H1 (cell line): Measurements from ENCODE around the gene GALT. TPM values are rescaled to one million over a fixed set of nuclear protein-coding genes. Genes with fewer than 3 reads are reported as not detected.
A peak's percentile ranks its signal among the peaks of the same experiment; 100 is the strongest.

Experiments
- CTCF ChIA-PET: fragments of 300-600 bp; sonication (Branson Sonifier 250); formaldehyde crosslinking; loops from one replicate; lab custom pipeline; 2021; ENCODE audit not compliant: partially characterized antibody; lab: Charles Lee
- POLR2A ChIA-PET: fragments of 300-600 bp; sonication (Branson Sonifier 250); formaldehyde crosslinking; loops from one replicate; lab custom pipeline; 2021; ENCODE audit warnings: inconsistent platforms; ENCODE audit not compliant: partially characterized antibody; lab: Charles Lee
- DNase-seq, 2 experiments: peaks; one replicate each; pipeline versions ENCODE4 v3.0.0 to v3.0.0-alpha.2; 2010 to 2022; ENCODE audit warnings: low spot score in 2 of 2, low read depth in 1 of 2, mixed read lengths in 1 of 2
- FAIRE-seq: peaks from 2 replicates; lab custom pipeline; 2011; peaks lifted over from hg19 to GRCh38; lab: Jason Lieb, UNC
- H2AFZ ChIP-seq: 2 replicates; pipeline ENCODE4 v1.8.1; 2012; ENCODE audit warnings: low read length, inconsistent platforms
- H2AK5ac ChIP-seq: 2 replicates; pipeline ENCODE4 v1.6.1; 2013; ENCODE audit warnings: low read depth, low read length
- H2BK120ac ChIP-seq: replicated peaks from 2 replicates; pipeline ENCODE3; 2013; ENCODE audit warnings: low read depth, low read length, inconsistent platforms
- H2BK12ac ChIP-seq: 2 replicates; pipeline ENCODE4 v1.6.1; 2013; ENCODE audit warnings: low read depth, low read length
- H2BK15ac ChIP-seq: 2 replicates; pipeline ENCODE4 v1.6.1; 2013; ENCODE audit warnings: low read length
- H2BK20ac ChIP-seq: 2 replicates; pipeline ENCODE4 v1.6.1; 2013; ENCODE audit warnings: low read length
- H2BK5ac ChIP-seq: 2 replicates; pipeline ENCODE4 v1.6.1; 2013; ENCODE audit warnings: low read depth, low read length
- H3K14ac ChIP-seq: 2 replicates; pipeline ENCODE4 v1.6.1; 2013; ENCODE audit warnings: inconsistent platforms; ENCODE audit not compliant: insufficient read length
- H3K18ac ChIP-seq: 2 replicates; pipeline ENCODE4 v1.6.1; 2013; ENCODE audit warnings: low read length; ENCODE audit errors: extremely low read depth
- H3K23ac ChIP-seq: 2 replicates; pipeline ENCODE4 v1.6.1; 2013; ENCODE audit warnings: inconsistent platforms; ENCODE audit not compliant: insufficient read length
- H3K23me2 ChIP-seq: 2 replicates; pipeline ENCODE4 v1.6.1; 2013; ENCODE audit warnings: low read depth, low read length
- H3K27ac ChIP-seq: 2 replicates; pipeline ENCODE4 v1.6.1; 2011; ENCODE audit warnings: low read depth, low read length, inconsistent platforms
- H3K27me3 ChIP-seq, 4 experiments: replicated peaks in 1 of 4; 1 replicate in 1 of 4; 2 replicates in 3 of 4; pipeline versions ENCODE4 v1.6.1 to v1.8.1; 2011 to 2013; ENCODE audit warnings: low read length in 3 of 4, mild to moderate bottlenecking in 3 of 4, inconsistent platforms in 2 of 4, mixed read lengths in 2 of 4, moderate library complexity in 1 of 4; ENCODE audit not compliant: control insufficient read depth in 3 of 4, insufficient read depth in 3 of 4; ENCODE audit errors: extremely low read depth in 1 of 4
- H3K36me3 ChIP-seq, 4 experiments: 2 replicates each; pipeline versions ENCODE4 v1.6.1 to v1.8.1; 2011 to 2013; ENCODE audit warnings: mild to moderate bottlenecking in 4 of 4, low read length in 3 of 4, moderate library complexity in 2 of 4, control low read depth in 1 of 4, inconsistent platforms in 1 of 4; ENCODE audit not compliant: insufficient read depth in 4 of 4, control insufficient read depth in 2 of 4
- H3K4ac ChIP-seq: replicated peaks from 2 replicates; pipeline ENCODE3; 2013; ENCODE audit warnings: low read length, low read depth, mixed read lengths, inconsistent platforms; ENCODE audit not compliant: insufficient read length
- H3K4me1 ChIP-seq, 4 experiments: replicated peaks in 1 of 4; 1 replicate in 1 of 4; 2 replicates in 3 of 4; pipeline versions ENCODE4 v1.6.1 to v1.8.1; 2011 to 2013; ENCODE audit warnings: low read length in 3 of 4, inconsistent platforms in 2 of 4, mixed read lengths in 1 of 4; ENCODE audit not compliant: insufficient read depth in 4 of 4, control insufficient read depth in 3 of 4
- H3K4me2 ChIP-seq, 2 experiments: 2 replicates each; pipeline versions ENCODE4 v1.6.1 to v1.8.1; 2011 to 2013; ENCODE audit warnings: low read depth in 2 of 2, low read length in 2 of 2, control low read depth in 1 of 2, inconsistent platforms in 1 of 2, mild to moderate bottlenecking in 1 of 2; ENCODE audit not compliant: insufficient read depth in 1 of 2
- H3K4me3 ChIP-seq, 4 experiments: fragments of 200-600, 300-600 bp in 1 of 4; sonication (generic), shearing (Covaris generic), sonication (Bioruptor Twin) in 1 of 4; 2 replicates each; pipeline versions ENCODE4 v1.5.1 to v1.8.1; 2011 to 2016; ENCODE audit warnings: low read length in 4 of 4, low read depth in 3 of 4, control low read depth in 2 of 4, inconsistent platforms in 2 of 4, mild to moderate bottlenecking in 2 of 4, mixed read lengths in 1 of 4, moderate library complexity in 1 of 4; ENCODE audit not compliant: insufficient read depth in 2 of 4; ENCODE audit errors: extremely low read depth in 1 of 4
- H3K56ac ChIP-seq: replicated peaks from 2 replicates; pipeline ENCODE3; 2013; ENCODE audit warnings: low read depth, mild to moderate bottlenecking, mixed read lengths, low read length, inconsistent platforms; ENCODE audit not compliant: insufficient read length
- H3K79me1 ChIP-seq: 2 replicates; pipeline ENCODE4 v1.6.1; 2013; ENCODE audit warnings: low read depth, low read length, control low read depth
- H3K79me2 ChIP-seq, 2 experiments: 2 replicates each; pipeline versions ENCODE4 v1.6.1 to v1.8.1; 2012 to 2013; ENCODE audit warnings: low read length in 2 of 2, mild to moderate bottlenecking in 2 of 2, inconsistent platforms in 1 of 2; ENCODE audit not compliant: insufficient read depth in 2 of 2, control insufficient read depth in 1 of 2
- H3K9ac ChIP-seq, 4 experiments: replicated peaks in 1 of 4; 1 replicate in 1 of 4; 2 replicates in 3 of 4; pipeline versions ENCODE4 v1.6.1 to v1.8.1; 2011 to 2013; ENCODE audit warnings: low read depth in 3 of 4, low read length in 3 of 4, control low read depth in 2 of 4, mild to moderate bottlenecking in 2 of 4, moderate library complexity in 2 of 4, inconsistent platforms in 1 of 4; ENCODE audit errors: extremely low read depth in 1 of 4
- H3K9me3 ChIP-seq, 2 experiments: 2 replicates each; pipeline versions ENCODE4 v1.6.1 to v1.8.1; 2012 to 2013; ENCODE audit warnings: mild to moderate bottlenecking in 2 of 2, moderate library complexity in 2 of 2, control low read depth in 1 of 2, inconsistent platforms in 1 of 2, low read depth in 1 of 2, low read length in 1 of 2, mixed read lengths in 1 of 2; ENCODE audit not compliant: insufficient read depth in 2 of 2
- H4K20me1 ChIP-seq, 2 experiments: replicated peaks in 1 of 2; 2 replicates each; pipeline versions ENCODE3 to v1.8.1; 2011 to 2013; ENCODE audit warnings: inconsistent platforms in 2 of 2, low read length in 2 of 2, mild to moderate bottlenecking in 1 of 2; ENCODE audit not compliant: insufficient read depth in 2 of 2, control insufficient read depth in 1 of 2
- H4K5ac ChIP-seq: 2 replicates; pipeline ENCODE4 v1.6.1; 2013; ENCODE audit warnings: low read length, low read depth, mixed read lengths, inconsistent platforms; ENCODE audit not compliant: insufficient read length
- H4K8ac ChIP-seq: 2 replicates; pipeline ENCODE4 v1.8.0; 2013; ENCODE audit warnings: mild to moderate bottlenecking, moderate library complexity, low read length, inconsistent platforms; ENCODE audit not compliant: insufficient read depth; ENCODE audit errors: extremely low read depth
- H4K91ac ChIP-seq: replicated peaks from 2 replicates; pipeline ENCODE3; 2013; ENCODE audit warnings: low read length, mixed read lengths, inconsistent platforms; ENCODE audit not compliant: insufficient read length
- CEBPB ChIP-seq: IDR thresholded peaks from 2 replicates; pipeline ENCODE4 v1.6.1; 2012; ENCODE audit warnings: low read depth, low read length
- EZH2 ChIP-seq: fragments of 200-600 bp; sonication (generic); IDR thresholded peaks from 2 replicates; pipeline ENCODE4 v1.7.1; 2012; ENCODE audit warnings: low read depth, mild to moderate bottlenecking, moderate library complexity, low read length, inconsistent platforms; ENCODE audit not compliant: severe bottlenecking
- KDM1A ChIP-seq: fragments of 200-600, 300-600 bp; sonication (generic); IDR thresholded peaks from 2 replicates; pipeline ENCODE4 v1.7.1; 2016; ENCODE audit warnings: mild to moderate bottlenecking, low read length, borderline replicate concordance
- KDM5A ChIP-seq: fragments of 200-600 bp; IDR thresholded peaks from 2 replicates; pipeline ENCODE4 v1.7.1; 2012; ENCODE audit warnings: mild to moderate bottlenecking, low read length, inconsistent platforms, mixed read lengths
- MAX ChIP-seq: IDR thresholded peaks from 2 replicates; pipeline ENCODE4 v1.6.1; 2012; ENCODE audit warnings: inconsistent platforms
- NANOG ChIP-seq: IDR thresholded peaks from 2 replicates; pipeline ENCODE4 v1.6.1; 2011; ENCODE audit warnings: low read length, low read depth, mild to moderate bottlenecking, inconsistent platforms; ENCODE audit not compliant: insufficient read depth, poor library complexity, severe bottlenecking
- NRF1 ChIP-seq: IDR thresholded peaks from 2 replicates; pipeline ENCODE4 v1.6.1; 2011; ENCODE audit warnings: mild to moderate bottlenecking, low read depth, low read length, improper control_type of control experiment
- RAD21 ChIP-seq, 2 experiments: IDR thresholded peaks in 1 of 2; conservative IDR thresholded peaks in 1 of 2; 2 replicates each; pipeline ENCODE4 v1.6.1; 2011; ENCODE audit warnings: low read depth in 2 of 2, low read length in 2 of 2, improper control_type of control experiment in 1 of 2, inconsistent platforms in 1 of 2, mild to moderate bottlenecking in 1 of 2, moderate library complexity in 1 of 2
- SP2 ChIP-seq: IDR thresholded peaks from 2 replicates; pipeline ENCODE4 v1.6.1; 2012; ENCODE audit warnings: mild to moderate bottlenecking, low read length, inconsistent platforms
- SRF ChIP-seq: IDR thresholded peaks from 2 replicates; pipeline ENCODE4 v1.6.1; 2011; ENCODE audit warnings: mild to moderate bottlenecking, low read depth, low read length, moderate library complexity
- YY1 ChIP-seq: IDR thresholded peaks from 2 replicates; pipeline ENCODE4 v1.6.1; 2011; ENCODE audit warnings: low read depth, mild to moderate bottlenecking, low read length
- WGBS, 2 experiments: shearing (Covaris generic) in 1 of 2; methylation state at CpG; one replicate each; pipeline versions ENCODE4 v1.1.6 to v1.1.7; 2013 to 2015; ENCODE audit warnings: low lambda C conversion rate in 2 of 2, mixed read lengths in 2 of 2, inconsistent platforms in 1 of 2, low coverage in 1 of 2, missing lambda C conversion rate in 1 of 2; ENCODE audit not compliant: insufficient replicate concordance in 2 of 2, insufficient coverage in 1 of 2, insufficient read length in 1 of 2; ENCODE audit errors: extremely low coverage in 1 of 2, missing lambda C conversion rate in 1 of 2; 5-methylcytosine and 5-hydroxymethylcytosine counted together
- polyA plus RNA-seq, 7 experiments: library from polyadenylated mRNA; depleted of rRNA in 3 of 7; stranded (reverse) in 5 of 7; unstranded in 2 of 7; fragments of >200 nt in 5 of 7; fragments of 200-250 nt in 2 of 7; gene quantifications; 1 replicate in 5 of 7; 2 replicates in 1 of 7; 4 replicates in 1 of 7; pipeline versions ENCODE4 v1.2.1 to v1.2.3, GENCODE V29; 2011 to 2013; ENCODE audit warnings: missing spikeins in 2 of 7, mixed read lengths in 2 of 7
- total RNA-seq: library from RNA; stranded (reverse); fragmentation: NEBNext Ultra II Directional; extraction: Animal tissue kit (Norgen Biotek cat#: 25700); gene quantifications from 2 replicates; pipeline ENCODE4 v1.2.1, GENCODE V29; 2021

The GALT gene
- total and polyA plus RNA-seq, 2 of the 8 experiments (the other 6 are each of a cell fraction or from before 2014, with no cell fraction given) = 21.9 to 50.6 TPM

GRCh38 chr9:34628656-34629490, 17.6 kb upstream of the GALT start, which contains the start of gene ARID3C:
Gene ARID3C (minus strand): TSS chr9:34629066. CDS start chr9:34628014, 1,052 bp downstream.
- Histone ChIP-seq H2BK15ac (0 out of 2 replicates have a peak within 1 kb of the TSS, but pooled peaks have one; percentile 20), H3K56ac (no peak within 1 kb of the TSS), H3K27ac (no peak within 1 kb of the TSS), H4K5ac (no peak within 1 kb of the TSS), H3K23ac (no peak within 1 kb of the TSS), H2BK5ac (no peak within 1 kb of the TSS), H3K9me3 (no peaks in the 10 kb centered on the region), H3K4ac (no peak within 1 kb of the TSS), H4K8ac (peak within 1 kb of the TSS; percentile 69; the same call in 1 of the 2 replicates), H3K18ac (no peak within 1 kb of the TSS), H2AFZ (0 out of 2 replicates have a peak within 1 kb of the TSS, but pooled peaks have one; percentile 20), H3K14ac (no peak within 1 kb of the TSS), H4K91ac (no peak within 1 kb of the TSS), H3K27me3 (peaks cover 58 to 75% (median 74%) of the 10 kb centered on the region in 4 experiments), H3K4me3 (peak within 1 kb of the TSS; percentile 9 to 59 (median 40)), H2AK5ac (no peak within 1 kb of the TSS), H3K23me2 (peaks cover 9% of the 10 kb centered on the region), H2BK12ac (0 out of 2 replicates have a peak within 1 kb of the TSS, but pooled peaks have one; percentile 71), H3K79me1 (no peaks in the 10 kb centered on the region), H3K36me3 (no peaks in the 10 kb centered on the region; a peak in 1 of 8 replicates), H4K20me1 (peaks cover 0 to 6% of the 10 kb centered on the region in 2 experiments), H2BK20ac (no peak within 1 kb of the TSS), H3K79me2 (no peaks in the 10 kb centered on the region), H2BK120ac (no peak within 1 kb of the TSS), H3K4me2 (peak within 1 kb of the TSS; percentile 62 to 87), H3K4me1 (peaks cover 0 to 18% (median 6%) of the 10 kb centered on the region in 4 experiments; a peak in 6 of 7 replicates), H3K9ac (no peak within 1 kb of the TSS)
- ChIA-PET CTCF (interaction anchor here (0.6 to 18.5 kb wide), 10 partner anchors 9 to 296 kb away, joined by 3 to 401 read pairs (median 4); partner anchors contain the start of genes DCTN3, RPP25L and SIGMAR1), POLR2A (interaction anchor here (0.6 to 11.3 kb wide), 7 partner anchors 11 to 51 kb away, joined by 3 to 127 read pairs (median 3); partner anchors contain the start of genes GALT, IL11RA and RPP25L)
- 4% methylated on average over 37 of the region's 69 CpGs; no CpG with 5 or more reads in 1 of the 2 experiments for WGBS, 2 experiments
- DNase-seq (peak in 1 of 2 experiments; percentile 70), FAIRE-seq (no peak)
- no peak for TF ChIP-seq NRF1
- TF ChIP-seq SP2 = no peak
- TF ChIP-seq CEBPB = no peak
- TF ChIP-seq RAD21 (IDR thresholded peaks at IDR 0.05 in 1 of 2, conservative IDR thresholded peaks at IDR 0.05 in 1 of 2; ENCODE audit: low read depth in 2 of 2, low read length in 2 of 2) = no peak
- TF ChIP-seq KDM1A = no peak
- TF ChIP-seq YY1 = no peak
- TF ChIP-seq NANOG = no peak
- no peak for TF ChIP-seq MAX
- TF ChIP-seq EZH2 = peak; percentile 65
- TF ChIP-seq SRF = no peak
- TF ChIP-seq KDM5A = no peak
